Ishikawa (cell line): ENCODE measurements around the gene MYLK.

Source experiments
- CEBPB ChIP-seq: IDR thresholded peaks from 2 replicates; pipeline ENCODE4 v1.6.1; 2012
- CREB1 ChIP-seq: IDR thresholded peaks from 2 replicates; pipeline ENCODE4 v1.6.1; 2012; ENCODE audit warnings: low read depth
- EGR1 ChIP-seq: IDR thresholded peaks from 2 replicates; pipeline ENCODE4 v1.6.1; 2012
- EP300 ChIP-seq: IDR thresholded peaks from 2 replicates; pipeline ENCODE4 v1.6.1; 2012; ENCODE audit warnings: borderline replicate concordance
- FOXM1 ChIP-seq: IDR thresholded peaks from 2 replicates; pipeline ENCODE4 v1.6.1; 2012; ENCODE audit warnings: low read depth, borderline replicate concordance
- MAX ChIP-seq: IDR thresholded peaks from 2 replicates; pipeline ENCODE4 v1.6.1; 2012
- NFIC ChIP-seq: IDR thresholded peaks from 2 replicates; pipeline ENCODE4 v1.6.1; 2012
- RAD21 ChIP-seq: IDR thresholded peaks from 2 replicates; pipeline ENCODE4 v1.6.1; 2012; ENCODE audit warnings: low read depth
- TAF1 ChIP-seq: IDR thresholded peaks from 2 replicates; pipeline ENCODE4 v1.6.1; 2012; ENCODE audit warnings: low read depth, mild to moderate bottlenecking
- TEAD4 ChIP-seq: IDR thresholded peaks from 2 replicates; pipeline ENCODE4 v1.6.1; 2012
- YY1 ChIP-seq: IDR thresholded peaks from 2 replicates; pipeline ENCODE4 v1.6.1; 2012; ENCODE audit warnings: low read depth
- ZBTB7A ChIP-seq: IDR thresholded peaks from 2 replicates; pipeline ENCODE4 v1.6.1; 2012; ENCODE audit warnings: low read depth
- TF ChIP-seq, protein P1 (sequence below): IDR thresholded peaks from 2 replicates; pipeline ENCODE4 v1.6.1; 2012; ENCODE audit warnings: low read depth, mild to moderate bottlenecking
- TF ChIP-seq, protein P2 (sequence below): IDR thresholded peaks from 2 replicates; pipeline ENCODE4 v1.6.1; 2012

- TF ChIP-seq EGR1 = no peak
- no peak for TF ChIP-seq TEAD4
- no peak for TF ChIP-seq MAX
- TF ChIP-seq, protein P1, sequence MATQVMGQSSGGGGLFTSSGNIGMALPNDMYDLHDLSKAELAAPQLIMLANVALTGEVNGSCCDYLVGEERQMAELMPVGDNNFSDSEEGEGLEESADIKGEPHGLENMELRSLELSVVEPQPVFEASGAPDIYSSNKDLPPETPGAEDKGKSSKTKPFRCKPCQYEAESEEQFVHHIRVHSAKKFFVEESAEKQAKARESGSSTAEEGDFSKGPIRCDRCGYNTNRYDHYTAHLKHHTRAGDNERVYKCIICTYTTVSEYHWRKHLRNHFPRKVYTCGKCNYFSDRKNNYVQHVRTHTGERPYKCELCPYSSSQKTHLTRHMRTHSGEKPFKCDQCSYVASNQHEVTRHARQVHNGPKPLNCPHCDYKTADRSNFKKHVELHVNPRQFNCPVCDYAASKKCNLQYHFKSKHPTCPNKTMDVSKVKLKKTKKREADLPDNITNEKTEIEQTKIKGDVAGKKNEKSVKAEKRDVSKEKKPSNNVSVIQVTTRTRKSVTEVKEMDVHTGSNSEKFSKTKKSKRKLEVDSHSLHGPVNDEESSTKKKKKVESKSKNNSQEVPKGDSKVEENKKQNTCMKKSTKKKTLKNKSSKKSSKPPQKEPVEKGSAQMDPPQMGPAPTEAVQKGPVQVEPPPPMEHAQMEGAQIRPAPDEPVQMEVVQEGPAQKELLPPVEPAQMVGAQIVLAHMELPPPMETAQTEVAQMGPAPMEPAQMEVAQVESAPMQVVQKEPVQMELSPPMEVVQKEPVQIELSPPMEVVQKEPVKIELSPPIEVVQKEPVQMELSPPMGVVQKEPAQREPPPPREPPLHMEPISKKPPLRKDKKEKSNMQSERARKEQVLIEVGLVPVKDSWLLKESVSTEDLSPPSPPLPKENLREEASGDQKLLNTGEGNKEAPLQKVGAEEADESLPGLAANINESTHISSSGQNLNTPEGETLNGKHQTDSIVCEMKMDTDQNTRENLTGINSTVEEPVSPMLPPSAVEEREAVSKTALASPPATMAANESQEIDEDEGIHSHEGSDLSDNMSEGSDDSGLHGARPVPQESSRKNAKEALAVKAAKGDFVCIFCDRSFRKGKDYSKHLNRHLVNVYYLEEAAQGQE = no peak
- TF ChIP-seq ZBTB7A = no peak
- TF ChIP-seq EP300 = no peak
- TF ChIP-seq RAD21 = no peak
- no peak for TF ChIP-seq CREB1
- TF ChIP-seq TAF1 = no peak
- no peak for TF ChIP-seq FOXM1
- TF ChIP-seq, protein P2, sequence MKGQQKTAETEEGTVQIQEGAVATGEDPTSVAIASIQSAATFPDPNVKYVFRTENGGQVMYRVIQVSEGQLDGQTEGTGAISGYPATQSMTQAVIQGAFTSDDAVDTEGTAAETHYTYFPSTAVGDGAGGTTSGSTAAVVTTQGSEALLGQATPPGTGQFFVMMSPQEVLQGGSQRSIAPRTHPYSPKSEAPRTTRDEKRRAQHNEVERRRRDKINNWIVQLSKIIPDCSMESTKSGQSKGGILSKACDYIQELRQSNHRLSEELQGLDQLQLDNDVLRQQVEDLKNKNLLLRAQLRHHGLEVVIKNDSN = no peak
- no peak for TF ChIP-seq YY1
- TF ChIP-seq CEBPB = no peak
- no peak for TF ChIP-seq NFIC
Measured at GRCh38 chr3:123749711-123750110, 134.4 kb downstream of the MYLK start.
